Neural cell (in vitro differentiated cells): Measurements from ENCODE around the gene CSRNP3. TPM values are rescaled to one million over a fixed set of nuclear protein-coding genes. Genes with fewer than 3 reads are reported as not detected.

Source experiments
- H2AFZ ChIP-seq: fragments of 200-600, 300-800 bp; sonication (generic), shearing (Covaris generic); 2 replicates; pipeline ENCODE4 v1.6.0; 2014; ENCODE audit warnings: low read depth, mild to moderate bottlenecking, antibody characterized with exemption, low read length, moderate library complexity
- H3F3A ChIP-seq: fragments of 200-600 bp; shearing (Covaris generic); 2 replicates; pipeline ENCODE4 v1.6.1; 2016; ENCODE audit warnings: mild to moderate bottlenecking, moderate library complexity, mixed read lengths, antibody characterized with exemption, low read length; ENCODE audit not compliant: insufficient read depth, poor library complexity, severe bottlenecking
- H3K27ac ChIP-seq: fragments of 200-600, 300-800 bp; sonication (generic), shearing (Covaris generic); 2 replicates; pipeline ENCODE4 v1.5.1; 2014; ENCODE audit warnings: mild to moderate bottlenecking, low read length, moderate library complexity
- H3K27me3 ChIP-seq: fragments of 300-800, 200-600 bp; sonication (generic), shearing (Covaris generic); 2 replicates; pipeline ENCODE4 v1.6.0; 2014; ENCODE audit warnings: mild to moderate bottlenecking, low read depth, low read length, moderate library complexity; ENCODE audit not compliant: insufficient read depth
- H3K36me3 ChIP-seq: fragments of 300-800, 200-600 bp; sonication (generic), shearing (Covaris generic); 2 replicates; pipeline ENCODE4 v1.5.1; 2014; ENCODE audit warnings: mild to moderate bottlenecking, antibody characterized with exemption, low read length, moderate library complexity; ENCODE audit not compliant: insufficient read depth
- H3K4me2 ChIP-seq: fragments of 300-800, 200-600 bp; sonication (generic), shearing (Covaris generic); 2 replicates; pipeline ENCODE4 v1.6.0; 2014; ENCODE audit warnings: mild to moderate bottlenecking, low read length
- H3K4me3 ChIP-seq: fragments of 300-800, 200-600 bp; sonication (generic), shearing (Covaris generic); 2 replicates; pipeline ENCODE4 v1.5.1; 2014; ENCODE audit warnings: mild to moderate bottlenecking, low read length, moderate library complexity
- H3K79me2 ChIP-seq: fragments of 200-600 bp; shearing (Covaris generic); replicated peaks from 2 replicates; pipeline ENCODE4 v1.6.0; 2014; ENCODE audit warnings: mild to moderate bottlenecking, low read length, moderate library complexity; ENCODE audit not compliant: insufficient read depth
- H3K9ac ChIP-seq: fragments of 300-800, 200-600 bp; sonication (generic), shearing (Covaris generic); 2 replicates; pipeline ENCODE4 v1.6.1; 2016; ENCODE audit warnings: mild to moderate bottlenecking, low read length, mixed read lengths
- H3K9me2 ChIP-seq: fragments of 200-600 bp; shearing (Covaris generic); 2 replicates; pipeline ENCODE4 v1.6.1; 2016; ENCODE audit warnings: mild to moderate bottlenecking, low read length, mixed read lengths; ENCODE audit not compliant: insufficient read depth
- H3K9me3 ChIP-seq: fragments of 200-600, 300-800 bp; sonication (generic), shearing (Covaris generic); 2 replicates; pipeline ENCODE4 v1.6.1; 2016; ENCODE audit warnings: mild to moderate bottlenecking, mixed run types, low read length, moderate library complexity, mixed read lengths
- H4K20me1 ChIP-seq: fragments of 200-600 bp; shearing (Covaris generic); 2 replicates; pipeline ENCODE4 v1.6.1; 2016; ENCODE audit warnings: mild to moderate bottlenecking, mixed run types; ENCODE audit not compliant: insufficient read depth
- CTCF ChIP-seq: fragments of 450-650 bp; IDR thresholded peaks from 2 replicates; pipeline ENCODE4 v1.5.1; 2014; ENCODE audit warnings: antibody characterized with exemption, mild to moderate bottlenecking, moderate library complexity; ENCODE audit not compliant: poor library complexity, severe bottlenecking
- EP300 ChIP-seq: fragments of 450-650 bp; conservative IDR thresholded peaks from 2 replicates; pipeline ENCODE4 v1.6.1; 2014; ENCODE audit warnings: antibody characterized with exemption, mild to moderate bottlenecking, moderate library complexity; ENCODE audit not compliant: poor library complexity, severe bottlenecking
- EZH2 ChIP-seq: fragments of 200-600, 300-800 bp; shearing (Covaris generic), sonication (generic); IDR thresholded peaks from 2 replicates; pipeline ENCODE4 v1.6.1; 2014; ENCODE audit warnings: antibody characterized with exemption, low read length, borderline replicate concordance, mild to moderate bottlenecking; ENCODE audit not compliant: insufficient read depth, poor library complexity, severe bottlenecking
- MXI1 ChIP-seq: fragments of 450-650 bp; conservative IDR thresholded peaks from 2 replicates; pipeline ENCODE4 v1.6.1; 2014; ENCODE audit warnings: antibody characterized with exemption, mild to moderate bottlenecking; ENCODE audit not compliant: poor library complexity, severe bottlenecking
- POLR2AphosphoS5 ChIP-seq: IDR thresholded peaks from 2 replicates; pipeline ENCODE4 v1.6.1; 2012
- RAD21 ChIP-seq: fragments of 450-650 bp; conservative IDR thresholded peaks from 2 replicates; pipeline ENCODE4 v1.6.1; 2014; ENCODE audit warnings: antibody characterized with exemption, mild to moderate bottlenecking, moderate library complexity
- REST ChIP-seq: IDR thresholded peaks from 2 replicates; pipeline ENCODE4 v1.6.1; 2012; ENCODE audit warnings: borderline replicate concordance
- SMC3 ChIP-seq: fragments of 450-650 bp; conservative IDR thresholded peaks from 2 replicates; pipeline ENCODE4 v1.6.1; 2014; ENCODE audit warnings: antibody characterized with exemption, mild to moderate bottlenecking, moderate library complexity; ENCODE audit not compliant: poor library complexity
- TAF1 ChIP-seq: IDR thresholded peaks from 2 replicates; pipeline ENCODE4 v1.6.1; 2012; ENCODE audit warnings: low read depth
- polyA plus RNA-seq: library from polyadenylated mRNA; depleted of rRNA; stranded (reverse); fragments of >200 nt; gene quantifications from 2 replicates; pipeline ENCODE4 v1.2.3, GENCODE V29; 2014

The CSRNP3 gene
- polyA plus RNA-seq, 1 donor from 2014 or later: 66.6 TPM

GRCh38 chr2:165681841-165682240 is 212.3 kb downstream of the CSRNP3 start:
- no peaks in the 10 kb centered on the region for H3F3A ChIP-seq
- H3K9me3 ChIP-seq: no peaks in the 10 kb centered on the region
- no peak overlapping the region for H2AFZ ChIP-seq
- no peaks in the 10 kb centered on the region for H3K9me2 ChIP-seq
- peaks cover 12% of the 10 kb centered on the region for H3K36me3 ChIP-seq
- H3K79me2 ChIP-seq: peaks cover 7% of the 10 kb centered on the region
- no peaks in the 10 kb centered on the region for H4K20me1 ChIP-seq
- TF ChIP-seq POLR2AphosphoS5 (no peak), MXI1 (no peak)
- no peak overlapping the region for H3K27ac ChIP-seq
- no peak overlapping the region for H3K4me3 ChIP-seq
- no peaks in the 10 kb centered on the region for H3K27me3 ChIP-seq
- H3K9ac ChIP-seq: no peak overlapping the region
- no peak overlapping the region for H3K4me2 ChIP-seq

- Histone ChIP-seq H3K9me2 (no peaks in the 10 kb centered on the region), H3K27me3 (no peaks in the 10 kb centered on the region), H3K27ac (no peak overlapping the region), H4K20me1 (no peaks in the 10 kb centered on the region), H3K9ac (no peak overlapping the region), H3K4me2 (no peak overlapping the region), H2AFZ (no peak overlapping the region), H3K36me3 (peaks cover 17% of the 10 kb centered on the region), H3F3A (no peaks in the 10 kb centered on the region), H3K79me2 (peaks cover 7% of the 10 kb centered on the region), H3K9me3 (no peaks in the 10 kb centered on the region), H3K4me3 (no peak overlapping the region)
- TF ChIP-seq REST (no peak), RAD21 (no peak), EZH2 (no peak), TAF1 (no peak)
These were observed 213.0 kb downstream of the CSRNP3 start for GRCh38 chr2:165682546-165682945.

- no peak overlapping the region for H3K4me3 ChIP-seq
- no peaks in the 10 kb centered on the region for H3F3A ChIP-seq
- peaks cover 3% of the 10 kb centered on the region for H3K79me2 ChIP-seq
- no peaks in the 10 kb centered on the region for H4K20me1 ChIP-seq
- H3K4me2 ChIP-seq: no peak overlapping the region
- H2AFZ ChIP-seq: no peak overlapping the region
- no peak overlapping the region for H3K9ac ChIP-seq
- H3K9me2 ChIP-seq: no peaks in the 10 kb centered on the region
- H3K9me3 ChIP-seq: no peaks in the 10 kb centered on the region
- H3K27ac ChIP-seq: no peak overlapping the region
- H3K36me3 ChIP-seq: peaks cover 18% of the 10 kb centered on the region
- H3K27me3 ChIP-seq: no peaks in the 10 kb centered on the region
- TF ChIP-seq EZH2 (no peak), TAF1 (no peak), CTCF (no peak), MXI1 (no peak), REST (no peak), SMC3 (no peak), RAD21 (no peak), EP300 (no peak), POLR2AphosphoS5 (no peak)
These were observed 217.3 kb downstream of the CSRNP3 start for GRCh38 chr2:165686800-165687199.
